H1 (cell line): ENCODE measurements around the gene TRAPPC5. TPM values are rescaled to one million over a fixed set of nuclear protein-coding genes. Genes with fewer than 3 reads are reported as not detected.

Experiments used
- CTCF ChIA-PET: fragments of 300-600 bp; sonication (Branson Sonifier 250); formaldehyde crosslinking; loops from one replicate; lab custom pipeline; 2021; ENCODE audit not compliant: partially characterized antibody; lab: Charles Lee
- POLR2A ChIA-PET: fragments of 300-600 bp; sonication (Branson Sonifier 250); formaldehyde crosslinking; loops from one replicate; lab custom pipeline; 2021; ENCODE audit warnings: inconsistent platforms; ENCODE audit not compliant: partially characterized antibody; lab: Charles Lee
- DNase-seq, 2 experiments: peaks; one replicate each; pipeline versions ENCODE4 v3.0.0 to v3.0.0-alpha.2; 2010 to 2022; ENCODE audit warnings: low spot score in 2 of 2, low read depth in 1 of 2, mixed read lengths in 1 of 2
- FAIRE-seq: peaks from 2 replicates; lab custom pipeline; 2011; peaks lifted over from hg19 to GRCh38; lab: Jason Lieb, UNC
- H2AFZ ChIP-seq: 2 replicates; pipeline ENCODE4 v1.8.1; 2012; ENCODE audit warnings: low read length, inconsistent platforms
- H2AK5ac ChIP-seq: 2 replicates; pipeline ENCODE4 v1.6.1; 2013; ENCODE audit warnings: low read depth, low read length
- H2BK120ac ChIP-seq: replicated peaks from 2 replicates; pipeline ENCODE3; 2013; ENCODE audit warnings: low read depth, low read length, inconsistent platforms
- H2BK12ac ChIP-seq: 2 replicates; pipeline ENCODE4 v1.6.1; 2013; ENCODE audit warnings: low read depth, low read length
- H2BK15ac ChIP-seq: 2 replicates; pipeline ENCODE4 v1.6.1; 2013; ENCODE audit warnings: low read length
- H2BK20ac ChIP-seq: 2 replicates; pipeline ENCODE4 v1.6.1; 2013; ENCODE audit warnings: low read length
- H2BK5ac ChIP-seq: 2 replicates; pipeline ENCODE4 v1.6.1; 2013; ENCODE audit warnings: low read depth, low read length
- H3K14ac ChIP-seq: 2 replicates; pipeline ENCODE4 v1.6.1; 2013; ENCODE audit warnings: inconsistent platforms; ENCODE audit not compliant: insufficient read length
- H3K18ac ChIP-seq: 2 replicates; pipeline ENCODE4 v1.6.1; 2013; ENCODE audit warnings: low read length; ENCODE audit errors: extremely low read depth
- H3K23ac ChIP-seq: 2 replicates; pipeline ENCODE4 v1.6.1; 2013; ENCODE audit warnings: inconsistent platforms; ENCODE audit not compliant: insufficient read length
- H3K23me2 ChIP-seq: 2 replicates; pipeline ENCODE4 v1.6.1; 2013; ENCODE audit warnings: low read depth, low read length
- H3K27ac ChIP-seq: 2 replicates; pipeline ENCODE4 v1.6.1; 2011; ENCODE audit warnings: low read depth, low read length, inconsistent platforms
- H3K27me3 ChIP-seq, 4 experiments: replicated peaks in 1 of 4; 1 replicate in 1 of 4; 2 replicates in 3 of 4; pipeline versions ENCODE4 v1.6.1 to v1.8.1; 2011 to 2013; ENCODE audit warnings: low read length in 3 of 4, mild to moderate bottlenecking in 3 of 4, inconsistent platforms in 2 of 4, mixed read lengths in 2 of 4, moderate library complexity in 1 of 4; ENCODE audit not compliant: control insufficient read depth in 3 of 4, insufficient read depth in 3 of 4; ENCODE audit errors: extremely low read depth in 1 of 4
- H3K36me3 ChIP-seq, 4 experiments: 2 replicates each; pipeline versions ENCODE4 v1.6.1 to v1.8.1; 2011 to 2013; ENCODE audit warnings: mild to moderate bottlenecking in 4 of 4, low read length in 3 of 4, moderate library complexity in 2 of 4, control low read depth in 1 of 4, inconsistent platforms in 1 of 4; ENCODE audit not compliant: insufficient read depth in 4 of 4, control insufficient read depth in 2 of 4
- H3K4ac ChIP-seq: replicated peaks from 2 replicates; pipeline ENCODE3; 2013; ENCODE audit warnings: low read length, low read depth, mixed read lengths, inconsistent platforms; ENCODE audit not compliant: insufficient read length
- H3K4me1 ChIP-seq, 4 experiments: replicated peaks in 1 of 4; 1 replicate in 1 of 4; 2 replicates in 3 of 4; pipeline versions ENCODE4 v1.6.1 to v1.8.1; 2011 to 2013; ENCODE audit warnings: low read length in 3 of 4, inconsistent platforms in 2 of 4, mixed read lengths in 1 of 4; ENCODE audit not compliant: insufficient read depth in 4 of 4, control insufficient read depth in 3 of 4
- H3K4me2 ChIP-seq, 2 experiments: 2 replicates each; pipeline versions ENCODE4 v1.6.1 to v1.8.1; 2011 to 2013; ENCODE audit warnings: low read depth in 2 of 2, low read length in 2 of 2, control low read depth in 1 of 2, inconsistent platforms in 1 of 2, mild to moderate bottlenecking in 1 of 2; ENCODE audit not compliant: insufficient read depth in 1 of 2
- H3K4me3 ChIP-seq, 4 experiments: fragments of 200-600, 300-600 bp in 1 of 4; sonication (generic), shearing (Covaris generic), sonication (Bioruptor Twin) in 1 of 4; 2 replicates each; pipeline versions ENCODE4 v1.5.1 to v1.8.1; 2011 to 2016; ENCODE audit warnings: low read length in 4 of 4, low read depth in 3 of 4, control low read depth in 2 of 4, inconsistent platforms in 2 of 4, mild to moderate bottlenecking in 2 of 4, mixed read lengths in 1 of 4, moderate library complexity in 1 of 4; ENCODE audit not compliant: insufficient read depth in 2 of 4; ENCODE audit errors: extremely low read depth in 1 of 4
- H3K56ac ChIP-seq: replicated peaks from 2 replicates; pipeline ENCODE3; 2013; ENCODE audit warnings: low read depth, mild to moderate bottlenecking, mixed read lengths, low read length, inconsistent platforms; ENCODE audit not compliant: insufficient read length
- H3K79me1 ChIP-seq: 2 replicates; pipeline ENCODE4 v1.6.1; 2013; ENCODE audit warnings: low read depth, low read length, control low read depth
- H3K79me2 ChIP-seq, 2 experiments: 2 replicates each; pipeline versions ENCODE4 v1.6.1 to v1.8.1; 2012 to 2013; ENCODE audit warnings: low read length in 2 of 2, mild to moderate bottlenecking in 2 of 2, inconsistent platforms in 1 of 2; ENCODE audit not compliant: insufficient read depth in 2 of 2, control insufficient read depth in 1 of 2
- H3K9ac ChIP-seq, 4 experiments: replicated peaks in 1 of 4; 1 replicate in 1 of 4; 2 replicates in 3 of 4; pipeline versions ENCODE4 v1.6.1 to v1.8.1; 2011 to 2013; ENCODE audit warnings: low read depth in 3 of 4, low read length in 3 of 4, control low read depth in 2 of 4, mild to moderate bottlenecking in 2 of 4, moderate library complexity in 2 of 4, inconsistent platforms in 1 of 4; ENCODE audit errors: extremely low read depth in 1 of 4
- H3K9me3 ChIP-seq, 2 experiments: 2 replicates each; pipeline versions ENCODE4 v1.6.1 to v1.8.1; 2012 to 2013; ENCODE audit warnings: mild to moderate bottlenecking in 2 of 2, moderate library complexity in 2 of 2, control low read depth in 1 of 2, inconsistent platforms in 1 of 2, low read depth in 1 of 2, low read length in 1 of 2, mixed read lengths in 1 of 2; ENCODE audit not compliant: insufficient read depth in 2 of 2
- H4K20me1 ChIP-seq, 2 experiments: replicated peaks in 1 of 2; 2 replicates each; pipeline versions ENCODE3 to v1.8.1; 2011 to 2013; ENCODE audit warnings: inconsistent platforms in 2 of 2, low read length in 2 of 2, mild to moderate bottlenecking in 1 of 2; ENCODE audit not compliant: insufficient read depth in 2 of 2, control insufficient read depth in 1 of 2
- H4K5ac ChIP-seq: 2 replicates; pipeline ENCODE4 v1.6.1; 2013; ENCODE audit warnings: low read length, low read depth, mixed read lengths, inconsistent platforms; ENCODE audit not compliant: insufficient read length
- H4K8ac ChIP-seq: 2 replicates; pipeline ENCODE4 v1.8.0; 2013; ENCODE audit warnings: mild to moderate bottlenecking, moderate library complexity, low read length, inconsistent platforms; ENCODE audit not compliant: insufficient read depth; ENCODE audit errors: extremely low read depth
- H4K91ac ChIP-seq: replicated peaks from 2 replicates; pipeline ENCODE3; 2013; ENCODE audit warnings: low read length, mixed read lengths, inconsistent platforms; ENCODE audit not compliant: insufficient read length
- MAX ChIP-seq: IDR thresholded peaks from 2 replicates; pipeline ENCODE4 v1.6.1; 2012; ENCODE audit warnings: inconsistent platforms
- SAP30 ChIP-seq: fragments of 300-600 bp; sonication (generic); IDR thresholded peaks from 2 replicates; pipeline ENCODE4 v1.7.1; 2012; ENCODE audit warnings: low read length, moderate library complexity, mild to moderate bottlenecking, inconsistent platforms; ENCODE audit not compliant: insufficient read depth, insufficient replicate concordance
- SP1 ChIP-seq: IDR thresholded peaks from 2 replicates; pipeline ENCODE4 v1.6.1; 2011; ENCODE audit warnings: low read depth, low read length
- YY1 ChIP-seq: IDR thresholded peaks from 2 replicates; pipeline ENCODE4 v1.6.1; 2011; ENCODE audit warnings: low read depth, mild to moderate bottlenecking, low read length
- WGBS, 2 experiments: shearing (Covaris generic) in 1 of 2; methylation state at CpG; one replicate each; pipeline versions ENCODE4 v1.1.6 to v1.1.7; 2013 to 2015; ENCODE audit warnings: low lambda C conversion rate in 2 of 2, mixed read lengths in 2 of 2, inconsistent platforms in 1 of 2, low coverage in 1 of 2, missing lambda C conversion rate in 1 of 2; ENCODE audit not compliant: insufficient replicate concordance in 2 of 2, insufficient coverage in 1 of 2, insufficient read length in 1 of 2; ENCODE audit errors: extremely low coverage in 1 of 2, missing lambda C conversion rate in 1 of 2; 5-methylcytosine and 5-hydroxymethylcytosine counted together
- polyA plus RNA-seq, 7 experiments: library from polyadenylated mRNA; depleted of rRNA in 3 of 7; stranded (reverse) in 5 of 7; unstranded in 2 of 7; fragments of >200 nt in 5 of 7; fragments of 200-250 nt in 2 of 7; gene quantifications; 1 replicate in 5 of 7; 2 replicates in 1 of 7; 4 replicates in 1 of 7; pipeline versions ENCODE4 v1.2.1 to v1.2.3, GENCODE V29; 2011 to 2013; ENCODE audit warnings: missing spikeins in 2 of 7, mixed read lengths in 2 of 7
- total RNA-seq: library from RNA; stranded (reverse); fragmentation: NEBNext Ultra II Directional; extraction: Animal tissue kit (Norgen Biotek cat#: 25700); gene quantifications from 2 replicates; pipeline ENCODE4 v1.2.1, GENCODE V29; 2021

TRAPPC5 gene
- total and polyA plus RNA-seq, 2 of the 8 experiments (the other 6 are each of a cell fraction or from before 2014, with no cell fraction given) = 109 to 120 TPM

GRCh38 chr19:7636691-7637373 lies 43.8 kb upstream of the TRAPPC5 start, which contains the start of gene STXBP2:
STXBP2 (plus strand) TSS chr19:7637110; CDS start chr19:7637150, 40 bp downstream.
- H2BK12ac ChIP-seq = peak within 1 kb of the TSS; percentile 78; the same call in 1 of the 2 replicates
- peak within 1 kb of the TSS; percentile 67 to 88 (median 68) for H3K4me3 ChIP-seq
- H4K20me1 ChIP-seq = peaks cover 3 to 17% of the 10 kb centered on the region in 2 experiments
- POLR2A ChIA-PET = interaction anchor here (0.8 to 5.7 kb wide), 5 partner anchors 11 to 114 kb away, joined by 3 to 34 read pairs (median 5); partner anchors contain the start of genes CAMSAP3 and MCOLN1
- H2BK20ac ChIP-seq = no peak within 1 kb of the TSS
- H3K23ac ChIP-seq = no peak within 1 kb of the TSS
- H3K9me3 ChIP-seq = no peaks in the 10 kb centered on the region; a peak in 1 of 4 replicates
- H3K4ac ChIP-seq = peak within 1 kb of the TSS; percentile 69
- peak within 1 kb of the TSS; percentile 34; the same call in 1 of the 2 replicates for H2AK5ac ChIP-seq
- 41% methylated on average over 16 of the region's 61 CpGs; no CpG with 5 or more reads in 1 of the 2 experiments for WGBS, 2 experiments
- H4K8ac ChIP-seq = peak within 1 kb of the TSS; percentile 96
- H3K9ac ChIP-seq = peak within 1 kb of the TSS; percentile 54 to 63 (median 56); a peak in 6 of 7 replicates
- peaks cover 0 to 6% (median under 1%) of the 10 kb centered on the region in 4 experiments; a peak in 3 of 7 replicates for H3K4me1 ChIP-seq
- no peaks in the 10 kb centered on the region; the same call in 1 of the 2 replicates for H3K79me1 ChIP-seq
- H2BK120ac ChIP-seq = no peak within 1 kb of the TSS
- H3K56ac ChIP-seq = no peak within 1 kb of the TSS
- H3K14ac ChIP-seq = no peak within 1 kb of the TSS
- CTCF ChIA-PET = interaction anchor here (1.3 to 1.8 kb wide), 5 partner anchors 13 to 69 kb away, joined by 3 to 10 read pairs (median 7); no protein-coding TSS in a partner anchor
- peaks cover 5% of the 10 kb centered on the region; the same call in 1 of the 2 replicates for H3K23me2 ChIP-seq
- DNase-seq (peak; percentile 64 to 97), FAIRE-seq (no peak)
- peaks cover 0 to 3% of the 10 kb centered on the region in 2 experiments; a peak in 1 of 4 replicates for H3K79me2 ChIP-seq
- H3K27ac ChIP-seq = 0 out of 2 replicates have a peak within 1 kb of the TSS, but pooled peaks have one; percentile 23
- H3K27me3 ChIP-seq = peaks cover 3 to 19% (median 16%) of the 10 kb centered on the region in 4 experiments
- no peak within 1 kb of the TSS for H2AFZ ChIP-seq
- peaks cover 0 to 6% (median 0%) of the 10 kb centered on the region in 4 experiments; a peak in 3 of 8 replicates for H3K36me3 ChIP-seq
- H4K5ac ChIP-seq = no peak within 1 kb of the TSS
- H2BK5ac ChIP-seq = no peak within 1 kb of the TSS
- H3K4me2 ChIP-seq = peak within 1 kb of the TSS; percentile 34 to 85
- no peak within 1 kb of the TSS for H4K91ac ChIP-seq
- peak within 1 kb of the TSS; percentile 98; the same call in 1 of the 2 replicates for H2BK15ac ChIP-seq
- H3K18ac ChIP-seq = no peak within 1 kb of the TSS; the same call in 1 of the 2 replicates
- TF ChIP-seq SAP30 (no peak), MAX (peak; percentile 100), SP1 (peak; percentile 33; the same call in 1 of the 2 replicates), YY1 (peak; percentile 90)
